ENCODE data around the gene OSBPL5.

The OSBPL5 gene

DNA sequence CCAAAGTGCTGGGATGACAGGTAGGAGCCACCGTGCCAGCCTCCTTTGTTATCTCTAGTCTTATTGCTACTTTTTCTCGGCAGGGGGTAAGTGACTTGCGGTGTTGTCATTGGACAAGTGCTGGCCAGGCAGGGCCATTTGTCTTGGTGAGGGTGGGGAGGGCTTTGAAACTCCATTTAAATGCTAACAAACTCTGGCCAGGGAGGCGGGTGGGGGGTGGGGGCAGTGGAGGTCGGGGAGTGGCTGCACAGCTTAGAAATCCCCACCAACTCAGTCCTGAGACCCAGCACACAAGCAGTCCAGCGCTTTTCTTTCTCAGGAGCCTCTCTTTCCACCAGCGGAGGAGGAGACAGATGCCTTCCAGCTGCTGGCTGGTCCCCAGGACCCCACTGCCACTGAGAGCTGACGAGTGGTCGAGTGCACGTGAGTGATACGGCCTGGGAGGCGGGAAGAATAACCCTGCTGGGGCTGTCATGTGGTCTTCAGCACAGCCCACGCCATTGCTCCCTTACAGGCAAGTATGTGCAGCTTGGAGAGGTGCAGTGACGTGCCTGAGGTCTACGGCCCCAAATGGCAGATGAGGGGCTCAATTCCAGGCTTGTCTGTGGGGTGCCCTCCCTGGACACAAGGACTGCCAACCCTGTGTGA, 24.2 kb upstream of the OSBPL5 start:
- H3K4me3 ChIP-seq (ENCODE audit: low read length) = peak overlapping the region; percentile 31; the same call in 1 of the 2 replicates
- WGBS = 20% methylated on average over 14 of the region's 15 CpGs
- peak overlapping the region; percentile 84; the same call in 1 of the 2 replicates for H3K27ac ChIP-seq (ENCODE audit: low read depth, low read length)
- peaks cover 17% of the 10 kb centered on the region for H3K4me1 ChIP-seq (ENCODE audit: insufficient read depth, low read length)
- no peaks in the 10 kb centered on the region for H3K36me3 ChIP-seq (ENCODE audit: insufficient read depth, low read length)
- H3K27me3 ChIP-seq (ENCODE audit: insufficient read depth, low read length) = no peaks in the 10 kb centered on the region
- no peaks in the 10 kb centered on the region for H3K9me3 ChIP-seq (ENCODE audit: insufficient read depth, low read depth, low read length)
- H3K9ac ChIP-seq (ENCODE audit: low read depth, low read length) = peak overlapping the region; percentile 13; the same call in 1 of the 2 replicates

- Histone ChIP-seq H3K9me3 (ENCODE audit: insufficient read depth, low read depth, low read length) (no peaks in the 10 kb centered on the region), H3K4me3 (ENCODE audit: low read length) (no peak overlapping the region), H3K9ac (ENCODE audit: low read depth, low read length) (0 out of 2 replicates have a peak overlapping the region, but pooled peaks have one; percentile 5), H3K27me3 (ENCODE audit: insufficient read depth, low read length) (no peaks in the 10 kb centered on the region), H3K36me3 (ENCODE audit: insufficient read depth, low read length) (no peaks in the 10 kb centered on the region), H3K27ac (ENCODE audit: low read depth, low read length) (peak overlapping the region; percentile 32; the same call in 1 of the 2 replicates), H3K4me1 (ENCODE audit: insufficient read depth, low read length) (peaks cover 17% of the 10 kb centered on the region)
- 70% methylated on average over 17 of the region's 17 CpGs for WGBS
Measured at GRCh38 chr11:3188496-3189195, 23.5 kb upstream of the OSBPL5 start.

DNA sequence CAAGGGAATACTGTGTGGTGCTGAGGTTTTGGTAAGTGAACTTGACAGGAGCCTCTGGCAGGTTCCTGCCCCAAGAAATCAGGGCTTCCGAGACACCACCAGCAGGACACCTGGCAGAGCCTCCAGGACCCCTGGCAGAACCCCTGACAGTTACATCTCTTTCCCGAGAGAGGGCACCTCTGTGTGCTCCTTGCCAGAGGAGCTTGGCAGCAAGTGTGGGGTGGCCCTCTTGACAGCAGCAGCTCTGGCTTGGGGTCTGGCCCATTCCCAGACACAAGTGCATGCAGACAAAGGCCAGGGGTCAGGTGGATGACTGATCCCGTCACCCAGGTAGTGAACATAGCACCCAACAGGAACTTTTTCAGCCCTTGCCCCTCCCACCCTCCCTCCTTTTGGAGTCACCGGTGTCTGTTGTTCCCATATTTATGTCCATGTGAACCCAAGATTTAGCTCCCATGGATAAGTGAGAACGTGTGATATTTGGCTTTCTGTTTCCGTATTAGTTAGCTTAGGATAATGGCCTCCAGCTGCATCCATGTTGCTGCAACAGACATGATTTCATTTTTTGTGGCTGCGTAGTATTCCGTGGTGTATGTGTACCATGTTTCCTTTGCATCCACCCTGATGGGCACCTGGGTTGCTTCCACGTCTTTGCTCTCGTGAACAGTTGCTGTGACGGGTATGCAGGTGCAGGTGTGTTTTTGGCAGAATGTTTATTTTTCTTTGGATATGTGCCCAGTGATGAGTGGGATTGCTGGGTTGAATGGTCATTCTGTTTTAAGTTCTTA, 21.2 kb upstream of the OSBPL5 start:
- no peak overlapping the region for H3K27ac ChIP-seq (ENCODE audit: low read depth, low read length)
- H3K9me3 ChIP-seq (ENCODE audit: insufficient read depth, low read depth, low read length) = no peaks in the 10 kb centered on the region
- WGBS = 91% methylated on average over 11 of the region's 11 CpGs
- no peak overlapping the region for H3K4me3 ChIP-seq (ENCODE audit: low read length)
- no peaks in the 10 kb centered on the region for H3K27me3 ChIP-seq (ENCODE audit: insufficient read depth, low read length)
- H3K9ac ChIP-seq (ENCODE audit: low read depth, low read length) = no peak overlapping the region
- H3K36me3 ChIP-seq (ENCODE audit: insufficient read depth, low read length) = no peaks in the 10 kb centered on the region
- peaks cover 17% of the 10 kb centered on the region for H3K4me1 ChIP-seq (ENCODE audit: insufficient read depth, low read length)

DNA sequence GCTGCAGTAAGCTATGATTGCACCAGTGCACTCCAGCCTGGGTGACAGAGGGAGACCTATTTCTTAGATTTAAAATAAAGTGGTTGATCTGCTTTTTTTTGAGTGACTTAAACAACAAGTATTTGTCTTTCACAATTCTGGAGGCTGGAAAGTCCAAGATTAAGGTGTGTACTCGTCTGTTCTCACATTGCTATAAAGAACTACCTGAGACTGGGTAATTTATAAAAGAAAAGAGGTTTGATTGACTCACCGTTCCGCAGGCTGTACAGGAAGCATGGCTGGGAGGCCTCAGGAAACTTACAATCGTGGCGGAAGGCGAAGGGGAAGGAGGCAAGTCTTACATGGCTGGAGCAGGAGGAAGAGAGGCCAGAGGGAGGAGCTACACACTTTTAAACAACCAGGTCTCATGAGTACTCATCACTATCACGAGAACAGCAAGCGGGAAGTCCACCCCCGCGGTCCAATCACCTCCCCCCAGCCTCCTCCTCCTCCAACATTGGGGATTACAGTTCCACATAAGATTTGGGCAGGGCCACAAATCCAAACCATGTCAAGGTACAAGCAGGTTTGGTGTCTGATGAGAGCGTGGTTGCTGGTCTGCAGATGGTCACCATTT, 19.7 kb upstream of the OSBPL5 start:
- Histone ChIP-seq H3K27me3 (ENCODE audit: insufficient read depth, low read length) (no peaks in the 10 kb centered on the region), H3K9ac (ENCODE audit: low read depth, low read length) (no peak overlapping the region), H3K4me3 (ENCODE audit: low read length) (no peak overlapping the region), H3K36me3 (ENCODE audit: insufficient read depth, low read length) (no peaks in the 10 kb centered on the region), H3K4me1 (ENCODE audit: insufficient read depth, low read length) (peaks cover 14% of the 10 kb centered on the region), H3K9me3 (ENCODE audit: insufficient read depth, low read depth, low read length) (no peaks in the 10 kb centered on the region), H3K27ac (ENCODE audit: low read depth, low read length) (no peak overlapping the region)
- 86% methylated on average over 11 of the region's 11 CpGs for WGBS

DNA sequence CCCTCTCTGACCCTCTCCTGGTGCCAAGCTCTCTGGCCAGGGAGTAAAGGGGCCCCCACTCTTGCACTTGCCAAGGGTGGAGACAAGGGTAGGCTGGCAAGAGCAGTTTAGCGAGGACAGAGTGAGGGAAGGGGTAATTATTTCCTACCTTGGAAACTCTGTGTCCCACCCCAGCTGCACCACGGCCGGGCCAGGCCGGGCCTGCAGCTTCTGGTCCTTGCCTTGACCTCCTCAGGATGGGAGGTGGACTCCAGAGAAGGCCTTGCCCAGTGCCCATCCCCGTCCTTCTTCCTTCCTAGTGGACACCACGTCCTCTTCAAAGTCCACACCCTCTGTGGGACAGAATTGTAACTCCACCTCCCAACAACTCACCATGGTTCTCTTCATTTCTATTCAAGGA, 18.4 kb upstream of the OSBPL5 start:
- H3K9ac ChIP-seq (ENCODE audit: low read depth, low read length) = no peak overlapping the region
- peaks cover 2% of the 10 kb centered on the region for H3K4me1 ChIP-seq (ENCODE audit: insufficient read depth, low read length)
- no peaks in the 10 kb centered on the region for H3K27me3 ChIP-seq (ENCODE audit: insufficient read depth, low read length)
- H3K4me3 ChIP-seq (ENCODE audit: low read length) = no peak overlapping the region
- H3K9me3 ChIP-seq (ENCODE audit: insufficient read depth, low read depth, low read length) = no peaks in the 10 kb centered on the region
- no peak overlapping the region for H3K27ac ChIP-seq (ENCODE audit: low read depth, low read length)
- 93% methylated on average over 6 of the region's 6 CpGs for WGBS
- H3K36me3 ChIP-seq (ENCODE audit: insufficient read depth, low read length) = no peaks in the 10 kb centered on the region

DNA sequence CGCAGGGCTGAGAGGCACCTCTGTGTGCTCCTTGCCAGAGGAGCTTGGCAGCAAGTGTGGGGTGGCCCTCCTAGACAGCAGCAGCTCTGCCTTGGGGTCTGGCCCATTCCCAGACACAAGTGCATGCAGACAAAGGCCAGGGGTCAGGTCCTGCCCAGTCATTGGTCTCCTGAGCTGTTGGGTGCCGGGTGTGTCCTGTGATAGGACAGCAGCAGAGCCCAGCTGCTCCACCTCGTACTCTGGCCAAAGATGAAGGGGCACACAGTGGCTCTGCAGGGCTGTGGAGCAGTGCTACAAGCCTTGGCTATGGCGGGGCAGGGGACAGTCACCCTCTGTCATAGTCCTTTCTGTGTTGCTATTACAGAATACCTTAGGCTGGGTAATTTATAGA, 17.3 kb upstream of the OSBPL5 start:
- Histone ChIP-seq H3K4me1 (ENCODE audit: insufficient read depth, low read length) (no peaks in the 10 kb centered on the region), H3K27me3 (ENCODE audit: insufficient read depth, low read length) (no peaks in the 10 kb centered on the region), H3K4me3 (ENCODE audit: low read length) (no peak overlapping the region)

DNA sequence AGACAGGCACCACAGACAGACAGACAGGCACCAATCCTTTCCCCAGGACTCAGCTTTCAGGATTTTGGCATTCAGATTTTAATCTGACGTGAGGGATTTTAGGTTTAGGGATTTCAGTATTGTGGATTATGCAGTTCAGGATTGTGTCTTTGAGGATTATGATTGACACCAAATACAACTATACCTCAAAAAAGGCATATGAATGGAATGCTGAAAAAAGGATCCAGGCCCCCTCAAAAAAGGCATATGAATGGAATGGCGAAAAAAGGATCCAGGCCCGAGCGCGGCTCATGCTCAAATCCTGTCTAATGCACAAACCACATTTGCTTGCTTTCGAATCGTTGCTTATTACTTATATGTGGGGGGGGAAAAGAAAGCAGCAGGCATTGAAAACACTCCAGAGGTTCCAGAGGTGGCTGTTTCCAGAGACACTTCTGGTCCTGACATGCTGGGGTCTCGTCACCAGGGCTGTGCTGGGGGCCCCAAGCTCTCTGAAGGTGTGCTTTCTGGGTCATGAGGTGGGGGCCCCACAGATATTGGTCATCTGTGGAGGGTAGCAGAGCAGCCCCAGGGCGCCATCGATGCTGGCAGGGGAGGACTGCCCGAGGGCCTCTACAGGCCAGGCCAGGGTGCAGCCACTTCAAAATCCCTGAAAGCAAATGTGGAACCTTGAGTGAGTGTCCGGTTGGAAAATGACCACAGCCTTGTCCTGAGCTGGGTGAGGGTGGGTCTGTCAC, 16.8 kb upstream of the OSBPL5 start:
- no peaks in the 10 kb centered on the region for H3K27me3 ChIP-seq (ENCODE audit: insufficient read depth, low read length)
- H3K4me1 ChIP-seq (ENCODE audit: insufficient read depth, low read length) = no peaks in the 10 kb centered on the region
- 95% methylated on average over 12 of the region's 12 CpGs for WGBS
- H3K4me3 ChIP-seq (ENCODE audit: low read length) = no peak overlapping the region
- no peaks in the 10 kb centered on the region for H3K36me3 ChIP-seq (ENCODE audit: insufficient read depth, low read length)
- H3K9ac ChIP-seq (ENCODE audit: low read depth, low read length) = no peak overlapping the region
- H3K9me3 ChIP-seq (ENCODE audit: insufficient read depth, low read depth, low read length) = 0 out of 2 replicates have a peak, but pooled peaks cover under 1% of the 10 kb centered on the region
- no peak overlapping the region for H3K27ac ChIP-seq (ENCODE audit: low read depth, low read length)

More for the DNA sequence above, 17.3 kb upstream of the OSBPL5 start:
- WGBS = 91% methylated on average over 4 of the region's 4 CpGs
- Histone ChIP-seq H3K27ac (ENCODE audit: low read depth, low read length) (no peak overlapping the region), H3K9ac (ENCODE audit: low read depth, low read length) (no peak overlapping the region), H3K36me3 (ENCODE audit: insufficient read depth, low read length) (no peaks in the 10 kb centered on the region), H3K9me3 (ENCODE audit: insufficient read depth, low read depth, low read length) (no peaks in the 10 kb centered on the region)

- 94% methylated on average over 5 of the region's 5 CpGs for whole genome bisulfite sequencing
- Histone ChIP-seq H3K9ac (ENCODE audit: low read depth, low read length) (no peak overlapping the region), H3K4me1 (ENCODE audit: insufficient read depth, low read length) (no peaks in the 10 kb centered on the region), H3K9me3 (ENCODE audit: insufficient read depth, low read depth, low read length) (peaks cover 10% of the 10 kb centered on the region; the same call in 1 of the 2 replicates), H3K27ac (ENCODE audit: low read depth, low read length) (no peak overlapping the region), H3K4me3 (ENCODE audit: low read length) (no peak overlapping the region), H3K27me3 (ENCODE audit: insufficient read depth, low read length) (no peaks in the 10 kb centered on the region), H3K36me3 (ENCODE audit: insufficient read depth, low read length) (no peaks in the 10 kb centered on the region)
Measured at GRCh38 chr11:3180869-3181268, 15.8 kb upstream of the OSBPL5 start.

GRCh38 chr11:3178349-3178748, 13.2 kb upstream of the OSBPL5 start:
- H3K27me3 ChIP-seq (ENCODE audit: insufficient read depth, low read length) = no peaks in the 10 kb centered on the region

DNA sequence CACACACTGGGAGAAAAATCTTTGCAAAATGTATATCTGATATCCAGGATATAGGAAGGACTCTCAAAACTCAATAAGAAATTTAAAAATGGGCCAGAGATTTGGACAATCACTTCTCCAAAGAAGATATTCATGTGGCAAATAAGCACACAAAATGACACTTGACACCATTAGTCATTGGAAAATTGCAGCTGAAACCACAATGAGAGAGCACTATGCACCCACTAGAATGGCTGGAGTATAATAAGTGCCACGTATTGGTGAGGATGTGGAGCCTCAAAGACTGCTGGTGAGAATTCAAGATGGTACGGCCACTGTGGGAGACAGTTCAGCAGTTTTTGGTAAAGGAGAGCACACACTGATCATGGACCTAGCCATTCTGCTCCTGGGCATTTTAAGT, 12.8 kb upstream of the OSBPL5 start:
- 89% methylated on average over 2 of the region's 2 CpGs for WGBS
- Histone ChIP-seq H3K27me3 (ENCODE audit: insufficient read depth, low read length) (no peaks in the 10 kb centered on the region), H3K4me1 (ENCODE audit: insufficient read depth, low read length) (no peaks in the 10 kb centered on the region), H3K9ac (ENCODE audit: low read depth, low read length) (no peak overlapping the region), H3K27ac (ENCODE audit: low read depth, low read length) (no peak overlapping the region), H3K36me3 (ENCODE audit: insufficient read depth, low read length) (no peaks in the 10 kb centered on the region), H3K9me3 (ENCODE audit: insufficient read depth, low read depth, low read length) (peaks cover 10% of the 10 kb centered on the region; the same call in 1 of the 2 replicates), H3K4me3 (ENCODE audit: low read length) (no peak overlapping the region)

More at GRCh38 chr11:3178349-3178748, 13.2 kb upstream of the OSBPL5 start:
- no peak overlapping the region for H3K4me3 ChIP-seq (ENCODE audit: low read length)
- no peaks in the 10 kb centered on the region for H3K36me3 ChIP-seq (ENCODE audit: insufficient read depth, low read length)
- H3K9ac ChIP-seq (ENCODE audit: low read depth, low read length) = no peak overlapping the region
- H3K27ac ChIP-seq (ENCODE audit: low read depth, low read length) = no peak overlapping the region
- peaks cover 10% of the 10 kb centered on the region; the same call in 1 of the 2 replicates for H3K9me3 ChIP-seq (ENCODE audit: insufficient read depth, low read depth, low read length)
- 96% methylated on average over 2 of the region's 2 CpGs for WGBS
- no peaks in the 10 kb centered on the region for H3K4me1 ChIP-seq (ENCODE audit: insufficient read depth, low read length)
